ENCODE results near the gene CUZD1. TPM values are rescaled to one million over a fixed set of nuclear protein-coding genes. Genes with fewer than 3 reads are reported as not detected.
"Not testable (repeated sequence)": the region's sequence is repeated elsewhere in the genome, so short reads cannot be mapped to it uniquely, and the experiment has no call there.

The CUZD1 gene
- total and polyA plus RNA-seq, 8 donors: 0.73 to 2.7 (median 2.0) TPM

- H3K9me3 ChIP-seq: no peaks in the 10 kb centered on the region
- peaks cover 0 to 16% of the 10 kb centered on the region in 2 donors for H3K4me1 ChIP-seq
- peak within 1 kb of the TSS; percentile 50 to 64 for H3K27ac ChIP-seq
- TF ChIP-seq CTCF (IDR thresholded peaks at IDR 0.05): no peak
- DNase-seq (peak; percentile 85 to 97 (median 96)), ATAC-seq (peak; percentile 96)
- no peaks in the 10 kb centered on the region for H3K36me3 ChIP-seq
- peak within 1 kb of the TSS; percentile 47 to 62 for H3K4me3 ChIP-seq
- intact Hi-C loops (cut with DNase I): no loop called here
- H3K27me3 ChIP-seq: peaks cover 0 to 10% of the 10 kb centered on the region in 2 donors
Measured at GRCh38 chr10:122879339-122880273, 33.9 kb upstream of the CUZD1 start, which contains the start of gene FAM24B. Gene FAM24B, minus strand, starts transcription at chr10:122879581. Its CDS starts 29,066 bp downstream, at chr10:122850515.

- peaks cover 0 to 10% of the 10 kb centered on the region in 2 donors for H3K27me3 ChIP-seq
- peak overlapping the region; percentile 50 to 64 for H3K27ac ChIP-seq
- DNase-seq: no peak
- intact Hi-C loops (cut with DNase I): no loop called here
- TF ChIP-seq CTCF (IDR thresholded peaks at IDR 0.05): no peak
- peaks cover 0 to 16% of the 10 kb centered on the region in 2 donors for H3K4me1 ChIP-seq
- peak; percentile 31 for ATAC-seq
- no peaks in the 10 kb centered on the region for H3K9me3 ChIP-seq
- H3K4me3 ChIP-seq: peak overlapping the region; percentile 47 to 62
- H3K36me3 ChIP-seq: no peaks in the 10 kb centered on the region
Measured at GRCh38 chr10:122878799-122879338, 33.2 kb upstream of the CUZD1 start.

GRCh38 chr10:122877264-122877663 is 31.6 kb upstream of the CUZD1 start:
- intact Hi-C loops (cut with DNase I): no loop called here
- Histone ChIP-seq H3K27ac (no peak overlapping the region), H3K27me3 (peaks cover 0 to 10% of the 10 kb centered on the region in 2 donors), H3K36me3 (no peaks in the 10 kb centered on the region), H3K4me1 (peaks cover 0 to 16% of the 10 kb centered on the region in 2 donors), H3K9me3 (no peaks in the 10 kb centered on the region), H3K4me3 (no peak overlapping the region)
- no peak for TF ChIP-seq CTCF (IDR thresholded peaks at IDR 0.05)
- DNase-seq (no peak), ATAC-seq (no peak)

GRCh38 chr10:122876467-122876855 is 30.8 kb upstream of the CUZD1 start:
- DNase-seq (no peak), ATAC-seq (no peak)
- Histone ChIP-seq H3K9me3 (no peaks in the 10 kb centered on the region), H3K4me3 (no peak overlapping the region), H3K36me3 (no peaks in the 10 kb centered on the region), H3K27ac (no peak overlapping the region), H3K4me1 (peaks cover 0 to 16% of the 10 kb centered on the region in 2 donors), H3K27me3 (peaks cover 0 to 10% of the 10 kb centered on the region in 2 donors)
- TF ChIP-seq CTCF (IDR thresholded peaks at IDR 0.05): no peak
- intact Hi-C loops (cut with DNase I): no loop called here

- no peak for ATAC-seq
- H3K27me3 ChIP-seq: peaks cover 0 to 10% of the 10 kb centered on the region in 2 donors
- no peaks in the 10 kb centered on the region for H3K36me3 ChIP-seq
- no peaks in the 10 kb centered on the region for H3K9me3 ChIP-seq
- no peak for TF ChIP-seq CTCF (IDR thresholded peaks at IDR 0.05)
- no peak overlapping the region for H3K4me3 ChIP-seq
- H3K4me1 ChIP-seq: peaks cover 0 to 16% of the 10 kb centered on the region in 2 donors
- intact Hi-C loops (cut with DNase I): no loop called here
- DNase-seq: no peak
- H3K27ac ChIP-seq: no peak overlapping the region
Measured at GRCh38 chr10:122875843-122876466, 30.3 kb upstream of the CUZD1 start.

- H3K27ac ChIP-seq; H3K9me3 ChIP-seq; H3K27me3 ChIP-seq; DNase-seq; H3K4me3 ChIP-seq; intact Hi-C loops (cut with DNase I); ATAC-seq; H3K36me3 ChIP-seq; H3K4me1 ChIP-seq: not testable (repeated sequence)
Measured at GRCh38 chr10:122871947-122872346, 26.3 kb upstream of the CUZD1 start.

GRCh38 chr10:122868768-122869167 is 23.1 kb upstream of the CUZD1 start:
- not testable (repeated sequence) for DNase-seq, H3K27ac ChIP-seq

More at GRCh38 chr10:122868768-122869167, 23.1 kb upstream of the CUZD1 start:
- H3K9me3 ChIP-seq; intact Hi-C loops (cut with DNase I); H3K36me3 ChIP-seq; ATAC-seq; H3K4me3 ChIP-seq; H3K4me1 ChIP-seq; H3K27me3 ChIP-seq: not testable (repeated sequence)

All from left lung (tissue), 10 donors.